GM12801 (cell line): ENCODE measurements around the gene MFAP1.

ENCODE experiments used
- TF ChIP-seq, protein P1 (sequence below): IDR thresholded peaks from one replicate; pipeline ENCODE4 v1.5.1; 2011; ENCODE audit warnings: control low read depth; ENCODE audit not compliant: insufficient read length; ENCODE audit errors: extremely low read depth

Gene MFAP1

DNA sequence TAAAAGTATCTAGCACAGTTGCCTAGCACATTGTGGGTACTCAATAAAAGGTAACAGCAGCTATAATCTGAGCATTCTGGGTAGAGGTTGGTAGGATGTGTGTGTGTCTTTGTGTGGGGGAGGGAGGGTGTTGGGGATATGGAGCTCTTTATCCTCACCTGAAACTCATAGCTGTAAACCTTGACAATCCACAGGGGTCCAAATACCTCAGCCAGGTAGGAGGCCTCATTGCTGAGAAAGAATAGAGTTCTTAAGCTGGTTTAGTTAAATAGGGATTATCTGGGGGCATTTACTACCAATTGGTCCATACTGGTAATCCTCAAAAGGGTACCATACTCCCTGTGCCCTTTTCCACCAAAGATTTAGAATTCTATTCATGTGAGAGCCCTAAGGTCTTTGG lies 28.5 kb downstream of the MFAP1 start:
- TF ChIP-seq, protein P1, sequence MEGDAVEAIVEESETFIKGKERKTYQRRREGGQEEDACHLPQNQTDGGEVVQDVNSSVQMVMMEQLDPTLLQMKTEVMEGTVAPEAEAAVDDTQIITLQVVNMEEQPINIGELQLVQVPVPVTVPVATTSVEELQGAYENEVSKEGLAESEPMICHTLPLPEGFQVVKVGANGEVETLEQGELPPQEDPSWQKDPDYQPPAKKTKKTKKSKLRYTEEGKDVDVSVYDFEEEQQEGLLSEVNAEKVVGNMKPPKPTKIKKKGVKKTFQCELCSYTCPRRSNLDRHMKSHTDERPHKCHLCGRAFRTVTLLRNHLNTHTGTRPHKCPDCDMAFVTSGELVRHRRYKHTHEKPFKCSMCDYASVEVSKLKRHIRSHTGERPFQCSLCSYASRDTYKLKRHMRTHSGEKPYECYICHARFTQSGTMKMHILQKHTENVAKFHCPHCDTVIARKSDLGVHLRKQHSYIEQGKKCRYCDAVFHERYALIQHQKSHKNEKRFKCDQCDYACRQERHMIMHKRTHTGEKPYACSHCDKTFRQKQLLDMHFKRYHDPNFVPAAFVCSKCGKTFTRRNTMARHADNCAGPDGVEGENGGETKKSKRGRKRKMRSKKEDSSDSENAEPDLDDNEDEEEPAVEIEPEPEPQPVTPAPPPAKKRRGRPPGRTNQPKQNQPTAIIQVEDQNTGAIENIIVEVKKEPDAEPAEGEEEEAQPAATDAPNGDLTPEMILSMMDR: no peak

DNA sequence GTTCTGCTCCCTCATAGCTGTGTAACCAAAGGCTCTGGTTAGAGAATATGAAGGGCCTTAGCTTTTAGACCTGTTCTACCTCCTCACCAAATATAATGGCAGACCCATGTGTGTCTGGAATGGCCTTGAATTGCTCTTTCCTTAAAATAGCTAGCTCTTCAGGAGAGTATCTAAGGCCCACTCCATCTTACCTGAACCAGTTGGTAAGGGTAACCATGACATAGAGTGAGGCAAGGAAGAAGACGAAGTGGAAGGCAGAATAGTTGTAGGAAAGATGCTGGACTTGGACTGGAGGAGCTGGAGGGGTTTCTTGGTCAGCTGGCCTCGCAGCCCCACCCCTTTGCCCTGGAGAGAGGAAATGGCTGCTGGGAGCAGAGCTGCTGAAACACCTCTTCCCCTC lies 29.3 kb downstream of the MFAP1 start:
- TF ChIP-seq, protein P1: no peak

DNA sequence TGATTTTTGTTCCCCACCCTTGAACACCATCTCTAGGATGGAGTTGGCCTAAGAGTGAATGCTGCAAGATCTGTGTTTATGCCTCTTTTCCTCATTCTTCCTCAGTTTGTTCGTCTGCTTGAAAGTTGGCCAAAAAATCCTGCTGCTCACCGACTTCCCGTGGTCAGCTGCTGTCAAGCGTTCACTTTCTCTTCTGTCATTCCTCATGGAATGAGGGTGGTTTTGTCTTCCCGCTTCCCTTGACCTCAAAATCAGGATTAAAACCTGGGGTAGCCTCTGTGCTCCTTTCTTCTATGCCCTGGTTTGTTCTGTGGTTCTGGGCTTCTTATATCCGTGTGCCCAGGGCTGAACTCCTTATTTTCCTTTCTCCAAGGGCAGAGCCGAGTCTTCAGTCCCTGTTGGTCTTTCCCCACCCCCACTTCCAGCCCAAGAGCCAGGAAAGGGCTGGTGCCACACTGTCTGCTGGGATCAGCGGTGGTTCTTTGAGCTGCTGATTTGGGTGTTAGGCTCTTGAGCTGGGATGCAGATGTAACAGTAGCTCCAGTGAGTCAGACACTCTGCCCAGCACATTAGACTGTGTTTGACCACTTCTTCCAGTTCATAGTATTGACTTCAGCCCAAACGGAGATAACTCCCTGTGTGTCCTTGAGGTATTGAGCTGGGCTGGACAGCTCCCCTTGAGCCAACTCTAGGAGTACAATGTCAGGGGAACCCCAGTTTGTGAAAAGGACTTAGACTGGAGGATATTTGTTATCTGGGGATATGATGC lies 30.0 kb downstream of the MFAP1 start:
- TF ChIP-seq, protein P1: no peak

DNA sequence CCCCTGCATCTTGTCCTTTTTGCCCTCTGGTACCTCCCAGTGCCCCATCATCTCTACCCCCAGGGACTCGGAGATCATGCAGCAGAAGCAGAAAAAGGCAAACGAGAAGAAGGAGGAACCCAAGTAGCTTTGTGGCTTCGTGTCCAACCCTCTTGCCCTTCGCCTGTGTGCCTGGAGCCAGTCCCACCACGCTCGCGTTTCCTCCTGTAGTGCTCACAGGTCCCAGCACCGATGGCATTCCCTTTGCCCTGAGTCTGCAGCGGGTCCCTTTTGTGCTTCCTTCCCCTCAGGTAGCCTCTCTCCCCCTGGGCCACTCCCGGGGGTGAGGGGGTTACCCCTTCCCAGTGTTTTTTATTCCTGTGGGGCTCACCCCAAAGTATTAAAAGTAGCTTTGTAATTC lies 30.8 kb downstream of the MFAP1 start:
- TF ChIP-seq, protein P1: no peak

DNA sequence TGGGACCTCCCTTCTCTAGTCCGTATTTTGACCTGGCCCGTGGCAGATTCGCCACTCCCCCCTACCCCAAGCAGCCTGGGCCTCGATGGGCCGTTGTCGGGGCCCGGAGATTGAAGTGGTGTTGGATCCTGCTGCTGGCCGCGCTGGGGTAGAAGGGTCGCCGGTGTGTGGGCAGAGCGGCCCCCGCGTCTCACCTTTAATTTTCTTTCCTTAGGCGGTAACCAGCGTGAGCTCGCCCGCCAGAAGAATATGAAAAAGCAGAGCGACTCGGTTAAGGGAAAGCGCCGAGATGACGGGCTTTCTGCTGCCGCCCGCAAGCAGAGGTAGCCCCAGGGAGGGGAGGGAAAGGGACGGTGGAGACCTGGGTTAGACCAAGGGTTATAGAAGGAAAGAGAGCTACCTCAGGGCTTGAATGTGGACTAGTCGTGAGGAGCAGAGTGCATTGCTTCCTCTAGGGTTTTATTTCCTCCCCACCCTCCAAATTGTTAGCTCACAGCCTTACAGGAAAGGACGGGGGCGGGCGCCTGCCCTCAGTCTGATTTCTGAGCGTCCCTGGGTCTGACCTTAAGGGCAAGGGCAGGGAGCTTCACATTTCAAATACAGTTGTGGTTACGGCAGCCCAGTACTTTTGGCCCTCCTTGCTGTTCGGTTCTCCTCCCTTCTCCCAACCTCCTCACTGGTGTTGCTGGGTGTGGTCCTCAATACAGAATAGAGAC lies 31.6 kb downstream of the MFAP1 start:
- TF ChIP-seq, protein P1: no peak

DNA sequence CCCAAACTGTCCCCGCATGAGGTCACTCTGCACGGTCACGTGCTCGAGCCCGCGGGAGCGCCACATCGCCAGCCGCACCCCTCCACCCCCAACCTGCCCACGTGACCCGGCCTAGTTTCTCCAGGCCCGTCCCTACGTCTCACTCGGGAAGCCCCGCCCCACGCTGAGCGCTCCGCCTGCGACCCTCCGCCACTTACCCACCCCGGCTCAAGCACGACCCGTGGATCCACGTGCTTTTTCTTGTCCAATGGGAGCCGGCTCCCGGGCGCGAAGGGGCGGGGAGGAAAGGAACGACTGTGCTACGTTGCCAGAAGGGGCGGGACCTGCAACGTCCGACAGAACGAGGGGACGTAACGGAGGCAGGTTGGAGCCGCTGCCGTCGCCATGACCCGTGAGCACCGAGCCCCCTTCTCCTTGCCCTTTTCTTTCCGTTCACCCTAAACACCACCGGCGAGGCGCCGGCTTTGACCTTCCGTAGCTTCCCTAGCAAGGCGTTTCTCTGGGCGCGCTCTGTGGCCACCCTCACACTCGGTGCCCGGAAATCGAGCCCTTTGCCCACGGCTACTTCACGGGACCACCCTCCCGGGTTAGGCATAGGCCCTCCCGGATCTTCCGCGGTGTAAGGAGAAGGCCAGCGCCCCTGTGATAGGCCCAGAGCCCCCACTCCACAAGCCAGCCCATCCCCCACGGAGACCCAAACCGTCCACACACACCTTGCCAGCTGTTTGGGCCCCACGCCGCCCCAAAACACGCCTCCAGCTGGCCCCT lies 32.3 kb downstream of the MFAP1 start, which contains the start of gene SERF2:
Gene SERF2, plus strand, starts transcription at position 328 of the 768 bp plus-strand sequence. Its CDS starts 57 bp downstream, at position 385.
- TF ChIP-seq, protein P1: no peak

DNA sequence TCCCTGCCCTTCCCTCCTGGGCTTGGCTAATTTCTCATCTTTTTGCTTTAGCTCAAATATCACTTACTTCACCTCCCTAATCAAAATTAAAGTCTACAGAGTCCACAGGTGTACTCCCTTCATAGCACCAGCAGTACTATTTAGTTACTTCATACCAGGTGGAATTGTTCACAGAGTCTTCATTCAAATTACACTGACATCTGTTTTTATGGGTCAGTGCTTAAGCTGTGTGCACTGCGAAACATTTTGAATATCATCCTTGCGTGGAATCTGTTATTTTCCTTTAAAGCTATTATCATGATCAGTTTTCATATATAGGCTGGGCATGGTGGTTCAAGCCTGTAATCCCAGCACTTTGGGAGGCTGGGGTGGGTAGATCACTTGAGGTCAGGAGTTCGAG lies 35.1 kb downstream of the MFAP1 start:
- TF ChIP-seq, protein P1: no peak
